GM10266 (cell line): ENCODE results near the gene NUF2.

ENCODE experiments used
- DNase-seq: peaks from one replicate; pipeline ENCODE4 v3.0.0; 2012; ENCODE audit errors: extremely low spot score
- TF ChIP-seq, protein P1 (sequence below): IDR thresholded peaks from 2 replicates; pipeline ENCODE4 v1.5.1; 2012; ENCODE audit warnings: mild to moderate bottlenecking, low read depth; ENCODE audit not compliant: control insufficient read depth, insufficient read depth; ENCODE audit errors: missing control alignments

NUF2 gene

DNA sequence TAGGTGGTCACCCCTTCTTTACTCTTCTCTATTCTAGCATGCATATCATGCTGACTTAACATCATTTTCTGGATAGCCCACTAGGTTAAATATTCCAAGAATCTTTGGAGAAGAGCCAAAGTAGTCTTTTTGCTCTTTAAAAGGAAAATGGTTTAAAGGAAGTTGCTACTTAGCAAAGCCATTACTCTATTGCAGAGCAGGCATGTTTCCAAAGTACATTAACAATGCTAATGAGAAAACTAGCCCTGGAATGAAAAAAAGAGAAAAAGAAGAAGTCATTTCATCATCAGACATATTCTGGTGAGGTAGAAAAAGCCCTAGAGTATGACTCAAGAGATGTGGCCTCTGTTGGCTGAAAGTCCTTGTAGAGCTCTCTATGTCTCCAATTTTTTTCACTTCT, 74.0 kb downstream of the NUF2 start:
- DNase-seq, result no peak
- TF ChIP-seq, protein P1, sequence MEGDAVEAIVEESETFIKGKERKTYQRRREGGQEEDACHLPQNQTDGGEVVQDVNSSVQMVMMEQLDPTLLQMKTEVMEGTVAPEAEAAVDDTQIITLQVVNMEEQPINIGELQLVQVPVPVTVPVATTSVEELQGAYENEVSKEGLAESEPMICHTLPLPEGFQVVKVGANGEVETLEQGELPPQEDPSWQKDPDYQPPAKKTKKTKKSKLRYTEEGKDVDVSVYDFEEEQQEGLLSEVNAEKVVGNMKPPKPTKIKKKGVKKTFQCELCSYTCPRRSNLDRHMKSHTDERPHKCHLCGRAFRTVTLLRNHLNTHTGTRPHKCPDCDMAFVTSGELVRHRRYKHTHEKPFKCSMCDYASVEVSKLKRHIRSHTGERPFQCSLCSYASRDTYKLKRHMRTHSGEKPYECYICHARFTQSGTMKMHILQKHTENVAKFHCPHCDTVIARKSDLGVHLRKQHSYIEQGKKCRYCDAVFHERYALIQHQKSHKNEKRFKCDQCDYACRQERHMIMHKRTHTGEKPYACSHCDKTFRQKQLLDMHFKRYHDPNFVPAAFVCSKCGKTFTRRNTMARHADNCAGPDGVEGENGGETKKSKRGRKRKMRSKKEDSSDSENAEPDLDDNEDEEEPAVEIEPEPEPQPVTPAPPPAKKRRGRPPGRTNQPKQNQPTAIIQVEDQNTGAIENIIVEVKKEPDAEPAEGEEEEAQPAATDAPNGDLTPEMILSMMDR, result no peak

DNA sequence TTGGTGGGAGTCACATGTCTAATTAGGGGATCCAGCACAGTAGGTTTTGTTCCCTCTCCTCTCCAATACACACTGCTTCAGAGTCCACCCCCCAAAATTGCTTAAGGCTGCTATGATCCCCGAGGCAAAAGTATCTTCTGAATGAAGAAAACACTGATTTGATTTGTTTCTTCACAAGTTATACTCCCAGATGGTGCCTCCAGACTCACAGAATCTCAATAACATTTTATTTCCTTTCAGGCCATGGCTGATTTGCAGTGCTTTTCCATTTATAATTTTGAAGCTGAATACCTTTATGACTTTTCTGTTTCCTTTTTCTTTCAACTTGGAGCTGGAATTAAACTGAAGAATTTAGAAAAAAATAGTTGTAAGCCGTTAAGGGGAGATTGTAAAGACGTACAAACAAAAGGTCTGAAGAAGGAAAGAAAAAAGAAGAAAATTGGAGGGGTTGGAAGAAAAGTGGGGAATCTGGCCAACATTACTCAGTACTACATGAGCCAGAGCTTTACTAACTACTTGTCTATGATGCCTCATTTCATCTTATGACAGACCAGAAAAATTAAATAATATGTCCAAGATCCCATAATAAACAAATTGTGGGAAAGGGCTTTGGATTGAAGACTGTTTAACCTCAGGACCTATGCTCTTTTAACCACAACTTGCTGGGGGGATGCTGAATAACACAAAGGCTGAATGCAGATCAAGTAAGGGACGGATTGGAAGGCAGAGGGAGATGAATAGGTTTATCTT, 75.9 kb downstream of the NUF2 start:
- TF ChIP-seq, protein P1, result no peak
- no peak for DNase-seq

DNA sequence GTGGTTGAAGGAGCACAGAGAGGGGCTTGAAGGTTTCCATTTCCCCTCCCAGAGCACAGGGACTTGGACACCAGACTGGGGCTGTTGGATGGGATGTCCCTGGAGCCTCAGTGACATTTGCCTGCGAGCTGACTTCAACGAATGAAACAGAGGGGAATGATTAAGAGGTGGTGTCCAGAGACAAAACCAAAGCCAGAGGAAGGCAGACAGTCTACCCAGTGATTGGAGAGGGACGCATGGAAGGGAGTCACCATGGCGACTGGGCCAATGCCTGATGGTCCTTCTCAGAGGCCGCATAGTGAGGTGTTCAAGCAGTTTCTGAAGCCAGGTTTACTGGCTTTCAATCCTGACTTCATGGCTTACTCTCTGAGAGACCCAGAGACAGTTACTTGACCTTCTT, 77.2 kb downstream of the NUF2 start:
- no peak for DNase-seq
- TF ChIP-seq, protein P1, result no peak

DNA sequence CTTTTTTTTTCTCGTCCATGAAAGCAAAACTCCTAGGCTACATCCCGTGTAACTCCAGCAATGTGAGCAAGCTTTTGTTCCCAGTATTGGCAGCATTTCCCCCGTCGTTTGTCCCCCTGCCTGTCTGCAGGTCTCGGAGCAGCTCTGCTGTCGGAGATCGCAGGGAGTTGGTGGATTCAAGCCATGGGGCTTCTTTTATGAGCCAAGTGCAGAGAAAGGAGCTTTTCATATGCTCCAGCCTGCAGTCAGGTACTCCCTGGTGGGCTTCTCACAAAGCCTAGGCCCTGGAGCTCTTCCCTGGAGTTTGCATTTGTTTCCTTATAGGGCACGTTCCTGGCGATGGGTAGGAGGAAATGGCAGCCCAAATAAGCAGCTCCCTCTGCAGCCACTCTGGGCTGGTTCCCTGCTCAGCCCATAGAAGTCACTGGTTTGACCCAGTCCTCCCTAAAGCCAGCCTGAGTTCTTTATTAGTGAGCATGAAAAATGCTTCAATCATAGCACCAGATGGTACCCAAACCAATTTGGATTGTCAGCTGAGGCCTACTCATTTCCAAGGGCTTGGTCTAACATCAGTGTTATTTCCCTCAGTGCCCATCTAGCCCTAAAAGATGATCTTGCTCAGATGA, 78.3 kb downstream of the NUF2 start:
- DNase-seq, result no peak
- TF ChIP-seq, protein P1, result no peak

DNA sequence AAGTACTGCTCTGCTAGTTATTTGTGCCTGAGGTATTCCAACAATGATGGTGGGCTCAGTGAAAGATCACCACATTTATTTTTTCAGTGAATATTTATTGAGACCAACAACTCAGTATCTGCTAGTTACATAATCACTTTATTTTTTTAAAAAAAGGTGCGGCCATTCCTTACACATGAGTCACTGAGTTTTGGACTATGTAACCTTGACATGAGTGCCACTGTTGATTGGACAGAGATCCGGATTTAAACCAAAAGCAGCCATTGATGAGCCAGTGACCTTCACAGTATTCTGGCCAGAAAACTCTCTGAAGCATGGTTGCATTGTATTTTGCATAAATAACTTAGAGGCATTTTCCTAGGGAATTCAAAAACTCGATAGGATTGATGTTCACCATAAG, 79.5 kb downstream of the NUF2 start:
- DNase-seq, result no peak
- TF ChIP-seq, protein P1, result no peak
